Trophoblast cell (in vitro differentiated cells and primary cell): Measurements from ENCODE around the gene KCNJ16.

ENCODE experiments used
- DNase-seq, 2 donors: peaks; one replicate each; pipeline ENCODE4 v3.0.0-alpha.2; 2016
- H2AFZ ChIP-seq: 2 replicates; pipeline ENCODE4 v1.6.1; 2013; ENCODE audit warnings: low read length, moderate library complexity, mild to moderate bottlenecking; ENCODE audit not compliant: insufficient read depth, poor library complexity
- H2AK5ac ChIP-seq: 2 replicates; pipeline ENCODE4 v1.6.1; 2013; ENCODE audit warnings: mild to moderate bottlenecking, low read length
- H2BK120ac ChIP-seq: 2 replicates; pipeline ENCODE4 v1.6.1; 2013; ENCODE audit warnings: low read length, mild to moderate bottlenecking, moderate library complexity; ENCODE audit not compliant: insufficient read depth, poor library complexity
- H2BK12ac ChIP-seq: 2 replicates; pipeline ENCODE4 v1.6.1; 2013; ENCODE audit warnings: mild to moderate bottlenecking, low read length, moderate library complexity
- H2BK5ac ChIP-seq: 2 replicates; pipeline ENCODE4 v1.6.1; 2013; ENCODE audit warnings: low read length, low read depth, moderate library complexity, mild to moderate bottlenecking; ENCODE audit not compliant: poor library complexity
- H3K14ac ChIP-seq: 2 replicates; pipeline ENCODE4 v1.6.1; 2013; ENCODE audit warnings: mild to moderate bottlenecking, low read length
- H3K18ac ChIP-seq: 2 replicates; pipeline ENCODE4 v1.6.1; 2013; ENCODE audit warnings: mild to moderate bottlenecking, low read length
- H3K23ac ChIP-seq: 2 replicates; pipeline ENCODE4 v1.6.1; 2013; ENCODE audit warnings: low read length
- H3K27ac ChIP-seq: 2 replicates; pipeline ENCODE4 v1.5.1; 2013; ENCODE audit warnings: low read depth, mild to moderate bottlenecking, inconsistent platforms, low read length, moderate library complexity
- H3K27me3 ChIP-seq: 2 replicates; pipeline ENCODE4 v1.6.1; 2013; ENCODE audit warnings: inconsistent platforms, mild to moderate bottlenecking, low read length, moderate library complexity; ENCODE audit not compliant: insufficient read depth
- H3K36me3 ChIP-seq, 2 experiments: 1 replicate in 1 of 2; 2 replicates in 1 of 2; pipeline ENCODE4 v1.6.1; 2013; ENCODE audit warnings: low read length in 2 of 2, mild to moderate bottlenecking in 2 of 2, moderate library complexity in 1 of 2; ENCODE audit not compliant: insufficient read depth in 2 of 2, control insufficient read depth in 1 of 2
- H3K4ac ChIP-seq: 2 replicates; pipeline ENCODE4 v1.6.1; 2013; ENCODE audit warnings: low read depth, mild to moderate bottlenecking, low read length, moderate library complexity
- H3K4me1 ChIP-seq, 2 experiments: 1 replicate in 1 of 2; 2 replicates in 1 of 2; pipeline ENCODE4 v1.6.1; 2013; ENCODE audit warnings: low read length in 2 of 2, mild to moderate bottlenecking in 2 of 2, moderate library complexity in 1 of 2; ENCODE audit not compliant: insufficient read depth in 2 of 2, control insufficient read depth in 1 of 2
- H3K4me2 ChIP-seq: 2 replicates; pipeline ENCODE4 v1.6.1; 2013; ENCODE audit warnings: inconsistent platforms, mild to moderate bottlenecking, low read length, moderate library complexity
- H3K4me3 ChIP-seq: 2 replicates; pipeline ENCODE4 v1.5.1; 2013; ENCODE audit warnings: mild to moderate bottlenecking, low read depth, low read length, inconsistent platforms
- H3K79me1 ChIP-seq: one replicate; pipeline ENCODE4 v1.6.1; 2013; ENCODE audit warnings: low read length
- H3K79me2 ChIP-seq: 2 replicates; pipeline ENCODE4 v1.6.1; 2013; ENCODE audit warnings: low read length, mild to moderate bottlenecking; ENCODE audit not compliant: control insufficient read depth, insufficient read depth, poor library complexity
- H3K9ac ChIP-seq: 2 replicates; pipeline ENCODE4 v1.6.1; 2013; ENCODE audit warnings: mild to moderate bottlenecking, low read length
- H3K9me3 ChIP-seq: 2 replicates; pipeline ENCODE4 v1.6.1; 2013; ENCODE audit warnings: low read depth, mild to moderate bottlenecking, control low read depth, inconsistent platforms, low read length; ENCODE audit not compliant: insufficient read depth
- H4K12ac ChIP-seq: 2 replicates; pipeline ENCODE4 v1.6.1; 2013; ENCODE audit warnings: low read depth, mild to moderate bottlenecking, low read length, moderate library complexity
- H4K8ac ChIP-seq: 2 replicates; pipeline ENCODE4 v1.6.1; 2013; ENCODE audit warnings: low read depth, mild to moderate bottlenecking, low read length, moderate library complexity
- H4K91ac ChIP-seq: one replicate; pipeline ENCODE4 v1.6.1; 2013; ENCODE audit warnings: low read depth, mild to moderate bottlenecking, low read length, moderate library complexity
- WGBS: extraction: QIAGEN DNeasy Blood & Tissue Kit; methylation state at CpG from one replicate; pipeline ENCODE4 v1.1.7; 2013; ENCODE audit warnings: missing lambda C conversion rate; ENCODE audit not compliant: insufficient read length, insufficient coverage; ENCODE audit errors: extremely low coverage; 5-methylcytosine and 5-hydroxymethylcytosine counted together

The KCNJ16 gene

GRCh38 chr17:70158180-70158579, 83.2 kb downstream of the KCNJ16 start:
- no peak overlapping the region for H3K4me3 ChIP-seq
- H3K79me2 ChIP-seq = no peaks in the 10 kb centered on the region
- H3K27ac ChIP-seq = no peak overlapping the region
- H2AK5ac ChIP-seq = no peak overlapping the region
- no CpG with 5 or more reads among the region's 4 CpGs for WGBS
- no peak overlapping the region for H2BK12ac ChIP-seq
- no peak overlapping the region for H3K4ac ChIP-seq
- no peak overlapping the region for H3K14ac ChIP-seq
- H3K9ac ChIP-seq = no peak overlapping the region
- H3K4me2 ChIP-seq = no peak overlapping the region
- H2BK120ac ChIP-seq = no peak overlapping the region
- H2AFZ ChIP-seq = no peak overlapping the region
- H3K4me1 ChIP-seq = no peaks in the 10 kb centered on the region
- H3K36me3 ChIP-seq = no peaks in the 10 kb centered on the region
- no peak overlapping the region for H3K18ac ChIP-seq
- no peak overlapping the region for H3K23ac ChIP-seq
- no peaks in the 10 kb centered on the region for H3K79me1 ChIP-seq
- no peak for DNase-seq
- no peak overlapping the region for H4K91ac ChIP-seq
- no peaks in the 10 kb centered on the region for H3K27me3 ChIP-seq
- no peak overlapping the region for H4K8ac ChIP-seq
- no peaks in the 10 kb centered on the region for H3K9me3 ChIP-seq
- H4K12ac ChIP-seq = no peak overlapping the region
- H2BK5ac ChIP-seq = no peak overlapping the region

DNA sequence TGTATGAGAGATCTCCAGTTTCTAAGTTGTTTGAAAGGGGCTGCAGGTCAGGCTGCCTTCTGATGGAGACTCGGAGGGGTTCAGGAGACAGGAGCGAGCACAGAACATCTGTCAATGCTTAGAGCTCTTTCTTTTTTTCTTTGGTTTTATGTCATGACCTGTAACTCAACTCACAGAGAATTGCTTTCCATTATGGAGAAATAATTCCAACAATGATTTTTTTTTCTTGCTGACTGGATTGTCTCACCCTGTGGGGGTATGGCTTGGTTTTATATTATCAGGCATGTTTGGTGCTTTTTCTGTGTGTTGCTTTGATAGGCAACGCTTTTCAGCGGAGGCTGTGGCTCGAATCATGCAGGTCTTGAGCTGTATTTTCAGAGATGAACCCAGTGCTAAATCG, 83.6 kb downstream of the KCNJ16 start:
- H3K79me2 ChIP-seq = no peaks in the 10 kb centered on the region

GRCh38 chr17:70159980-70160379, 85.0 kb downstream of the KCNJ16 start:
- Histone ChIP-seq H3K14ac (no peak overlapping the region), H3K9me3 (no peaks in the 10 kb centered on the region), H4K91ac (no peak overlapping the region), H2AK5ac (no peak overlapping the region), H2AFZ (no peak overlapping the region), H4K8ac (no peak overlapping the region), H3K79me2 (no peaks in the 10 kb centered on the region), H3K4me2 (no peak overlapping the region), H2BK120ac (no peak overlapping the region), H3K27ac (no peak overlapping the region), H3K27me3 (no peaks in the 10 kb centered on the region), H2BK5ac (no peak overlapping the region), H3K9ac (no peak overlapping the region), H3K79me1 (no peaks in the 10 kb centered on the region), H4K12ac (no peak overlapping the region), H3K36me3 (no peaks in the 10 kb centered on the region), H3K4me1 (no peaks in the 10 kb centered on the region), H2BK12ac (no peak overlapping the region), H3K23ac (no peak overlapping the region), H3K18ac (no peak overlapping the region), H3K4ac (no peak overlapping the region), H3K4me3 (no peak overlapping the region)
- DNase-seq = no peak
- no CpG with 5 or more reads among the region's 2 CpGs for WGBS

More for the DNA sequence above, 83.6 kb downstream of the KCNJ16 start:
- no peak overlapping the region for H3K9ac ChIP-seq
- no peak overlapping the region for H3K14ac ChIP-seq
- DNase-seq = no peak
- no peak overlapping the region for H2BK12ac ChIP-seq
- H3K4me1 ChIP-seq = no peaks in the 10 kb centered on the region
- no peak overlapping the region for H3K4me2 ChIP-seq
- no peak overlapping the region for H3K23ac ChIP-seq
- no peaks in the 10 kb centered on the region for H3K9me3 ChIP-seq
- no peaks in the 10 kb centered on the region for H3K79me1 ChIP-seq
- no peak overlapping the region for H2AFZ ChIP-seq
- no peak overlapping the region for H3K18ac ChIP-seq
- H3K36me3 ChIP-seq = no peaks in the 10 kb centered on the region
- H4K91ac ChIP-seq = no peak overlapping the region
- no peaks in the 10 kb centered on the region for H3K27me3 ChIP-seq
- H2BK120ac ChIP-seq = no peak overlapping the region
- H3K27ac ChIP-seq = no peak overlapping the region
- no peak overlapping the region for H2AK5ac ChIP-seq
- H3K4ac ChIP-seq = no peak overlapping the region
- no CpG with 5 or more reads among the region's 6 CpGs for WGBS
- H4K12ac ChIP-seq = no peak overlapping the region
- no peak overlapping the region for H4K8ac ChIP-seq
- no peak overlapping the region for H3K4me3 ChIP-seq
- no peak overlapping the region for H2BK5ac ChIP-seq

DNA sequence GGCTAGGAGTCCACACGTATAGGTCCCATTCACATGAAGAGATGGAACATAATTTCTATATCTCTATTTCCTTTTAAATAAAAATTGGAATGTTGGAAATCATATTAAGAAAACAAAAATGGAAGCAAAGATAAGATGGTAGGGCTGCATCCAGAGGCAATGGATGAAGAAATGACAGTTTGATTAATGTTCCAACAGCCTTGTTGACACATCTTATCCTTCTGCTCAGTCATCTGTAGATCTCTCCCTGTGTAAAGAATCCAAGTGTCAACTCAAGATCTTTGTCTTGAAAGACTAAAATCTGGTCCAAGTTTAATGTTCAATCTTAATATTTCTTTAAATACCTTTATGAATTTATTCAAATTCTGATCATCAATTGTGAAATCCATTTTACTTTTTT, 86.5 kb downstream of the KCNJ16 start:
- Histone ChIP-seq H3K79me1 (no peaks in the 10 kb centered on the region), H3K9ac (no peak overlapping the region), H3K4me1 (no peaks in the 10 kb centered on the region), H3K27me3 (no peaks in the 10 kb centered on the region), H2BK120ac (no peak overlapping the region), H2BK12ac (no peak overlapping the region), H3K79me2 (no peaks in the 10 kb centered on the region), H2AFZ (no peak overlapping the region), H4K8ac (no peak overlapping the region), H2BK5ac (no peak overlapping the region), H3K18ac (no peak overlapping the region), H3K23ac (no peak overlapping the region), H4K12ac (no peak overlapping the region), H2AK5ac (no peak overlapping the region), H3K4me2 (no peak overlapping the region), H3K4me3 (no peak overlapping the region), H3K9me3 (no peaks in the 10 kb centered on the region), H3K4ac (no peak overlapping the region), H3K36me3 (no peaks in the 10 kb centered on the region), H3K14ac (no peak overlapping the region), H4K91ac (no peak overlapping the region), H3K27ac (no peak overlapping the region)
- WGBS = no CpG with 5 or more reads among the region's 1 CpG
- DNase-seq = no peak
